SK-N-MC (cell line): ENCODE measurements around the gene TSHZ2.
"Not testable (repeated sequence)": the region's sequence is repeated elsewhere in the genome, so short reads cannot be mapped to it uniquely, and the experiment has no call there.

Experiments
- DNase-seq: peaks from one replicate; pipeline ENCODE4 v3.0.0-alpha.2; 2011; ENCODE audit warnings: low read depth, low spot score
- H3K27ac ChIP-seq: fragments of 200-600 bp; sonication (generic); 2 replicates; pipeline ENCODE4 v1.5.1; 2016; ENCODE audit warnings: mixed run types
- H3K36me3 ChIP-seq: fragments of 200-600 bp; sonication (generic); 2 replicates; pipeline ENCODE4 v1.6.1; 2017; ENCODE audit warnings: antibody characterized with exemption, low read length, mixed read lengths; ENCODE audit not compliant: insufficient read depth
- H3K4me3 ChIP-seq: fragments of 200-600 bp; sonication (generic); 2 replicates; pipeline ENCODE4 v1.5.1; 2016
- H3K9ac ChIP-seq: fragments of 200-600 bp; sonication (generic); 2 replicates; pipeline ENCODE4 v1.8.0; 2017; ENCODE audit warnings: mixed run types, mixed read lengths; ENCODE audit not compliant: insufficient read length
- H3K9me3 ChIP-seq: fragments of 200-600 bp; sonication (generic); 2 replicates; pipeline ENCODE4 v1.6.1; 2017; ENCODE audit warnings: low read depth, mild to moderate bottlenecking, antibody characterized with exemption, low read length, moderate library complexity, mixed read lengths
- EZH2 ChIP-seq: fragments of 200-600 bp; sonication (generic); IDR thresholded peaks from one replicate; pipeline ENCODE4 v1.6.1; 2017; ENCODE audit warnings: antibody characterized with exemption
- FOXP2 ChIP-seq: optimal IDR thresholded peaks from 2 replicates; pipeline ENCODE3; 2011; ENCODE audit warnings: mild to moderate bottlenecking, moderate library complexity; ENCODE audit not compliant: insufficient read depth; ENCODE audit errors: extremely low read length, control extremely low read depth
- POLR2AphosphoS5 ChIP-seq: IDR thresholded peaks from 2 replicates; pipeline ENCODE4 v1.6.1; 2012; ENCODE audit warnings: mild to moderate bottlenecking, low read depth, low read length, borderline replicate concordance

TSHZ2 gene

GRCh38 chr20:52953020-52953419, 19.1 kb upstream of the TSHZ2 start:
- Histone ChIP-seq H3K9me3 (no peaks in the 10 kb centered on the region), H3K36me3 (no peaks in the 10 kb centered on the region), H3K4me3 (no peak overlapping the region), H3K9ac (no peak overlapping the region), H3K27ac (no peak overlapping the region)
- TF ChIP-seq FOXP2, result no peak
- TF ChIP-seq POLR2AphosphoS5, result no peak
- no peak for TF ChIP-seq EZH2
- DNase-seq, result no peak

GRCh38 chr20:52954849-52955248, 17.3 kb upstream of the TSHZ2 start:
- Histone ChIP-seq H3K9me3 (no peaks in the 10 kb centered on the region), H3K36me3 (no peaks in the 10 kb centered on the region), H3K4me3 (no peak overlapping the region), H3K9ac (no peak overlapping the region), H3K27ac (no peak overlapping the region)
- no peak for DNase-seq
- TF ChIP-seq FOXP2, result no peak
- no peak for TF ChIP-seq EZH2
- no peak for TF ChIP-seq POLR2AphosphoS5

- Histone ChIP-seq H3K36me3 (no peaks in the 10 kb centered on the region), H3K9ac (no peak overlapping the region), H3K27ac (no peak overlapping the region), H3K9me3 (no peaks in the 10 kb centered on the region), H3K4me3 (no peak overlapping the region)
- TF ChIP-seq EZH2, result no peak
- TF ChIP-seq POLR2AphosphoS5, result no peak
- no peak for TF ChIP-seq FOXP2
- no peak for DNase-seq
Observed at GRCh38 chr20:52958211-52958610, 13.9 kb upstream of the TSHZ2 start.

GRCh38 chr20:52959125-52959524, 13.0 kb upstream of the TSHZ2 start:
- Histone ChIP-seq H3K9me3 (no peaks in the 10 kb centered on the region), H3K36me3 (no peaks in the 10 kb centered on the region), H3K27ac (no peak overlapping the region), H3K9ac (no peak overlapping the region), H3K4me3 (0 out of 2 replicates have a peak overlapping the region, but pooled peaks have one; percentile 4)
- DNase-seq, result no peak
- TF ChIP-seq POLR2AphosphoS5 (no peak), EZH2 (no peak), FOXP2 (no peak)

GRCh38 chr20:52962183-52962582, 10.0 kb upstream of the TSHZ2 start:
- H3K9me3 ChIP-seq, result no peaks in the 10 kb centered on the region
- no peak overlapping the region for H3K27ac ChIP-seq
- TF ChIP-seq POLR2AphosphoS5 (no peak), EZH2 (no peak), FOXP2 (no peak)
- no peak overlapping the region for H3K4me3 ChIP-seq
- no peak overlapping the region for H3K9ac ChIP-seq
- DNase-seq, result no peak
- no peaks in the 10 kb centered on the region for H3K36me3 ChIP-seq

- DNase-seq, result peak; percentile 34
- no peak overlapping the region for H3K4me3 ChIP-seq
- TF ChIP-seq FOXP2 (no peak), EZH2 (no peak), POLR2AphosphoS5 (no peak)
- no peaks in the 10 kb centered on the region for H3K9me3 ChIP-seq
- no peak overlapping the region for H3K9ac ChIP-seq
- H3K27ac ChIP-seq, result no peak overlapping the region
- no peaks in the 10 kb centered on the region for H3K36me3 ChIP-seq
Observed at GRCh38 chr20:52963131-52963530, 9.0 kb upstream of the TSHZ2 start.

- TF ChIP-seq POLR2AphosphoS5, result no peak
- no peak for TF ChIP-seq FOXP2
- TF ChIP-seq EZH2, result no peak
- no peaks in the 10 kb centered on the region for H3K9me3 ChIP-seq
- no peaks in the 10 kb centered on the region for H3K36me3 ChIP-seq
- H3K9ac ChIP-seq, result no peak overlapping the region
- DNase-seq, result no peak
- H3K27ac ChIP-seq, result no peak overlapping the region
- H3K4me3 ChIP-seq, result no peak overlapping the region
Observed at GRCh38 chr20:52964131-52964530, 8.0 kb upstream of the TSHZ2 start.

- Histone ChIP-seq H3K9ac (no peak overlapping the region), H3K36me3 (no peaks in the 10 kb centered on the region), H3K9me3 (no peaks in the 10 kb centered on the region), H3K4me3 (no peak overlapping the region), H3K27ac (no peak overlapping the region)
- TF ChIP-seq POLR2AphosphoS5, result no peak
- TF ChIP-seq FOXP2, result no peak
- no peak for TF ChIP-seq EZH2
- no peak for DNase-seq
Observed at GRCh38 chr20:52965380-52965779, 6.8 kb upstream of the TSHZ2 start.

GRCh38 chr20:52965819-52966218, 6.3 kb upstream of the TSHZ2 start:
- TF ChIP-seq FOXP2 (no peak), POLR2AphosphoS5 (no peak), EZH2 (no peak)
- Histone ChIP-seq H3K4me3 (no peak overlapping the region), H3K9ac (no peak overlapping the region), H3K27ac (no peak overlapping the region), H3K9me3 (no peaks in the 10 kb centered on the region), H3K36me3 (no peaks in the 10 kb centered on the region)
- DNase-seq, result no peak

- H3K9ac ChIP-seq, DNase-seq, H3K27ac ChIP-seq, H3K9me3 ChIP-seq, H3K4me3 ChIP-seq, H3K36me3 ChIP-seq: not testable (repeated sequence)
Observed at GRCh38 chr20:52966543-52966942, 5.6 kb upstream of the TSHZ2 start.
